Kidney tubule cell (primary cell): ENCODE data around the gene CDR2L.
A peak's percentile ranks its signal among the peaks of the same experiment; 100 is the strongest.
"Not testable (repeated sequence)": the region's sequence is repeated elsewhere in the genome, so short reads cannot be mapped to it uniquely, and the experiment has no call there.

ENCODE experiments used
- DNase-seq: peaks from one replicate; pipeline ENCODE4 v3.0.0-alpha.2; 2018; ENCODE audit warnings: low spot score

The CDR2L gene

GRCh38 chr17:75044716-75045115, 57.3 kb downstream of the CDR2L start:
- DNase-seq: no peak

DNA sequence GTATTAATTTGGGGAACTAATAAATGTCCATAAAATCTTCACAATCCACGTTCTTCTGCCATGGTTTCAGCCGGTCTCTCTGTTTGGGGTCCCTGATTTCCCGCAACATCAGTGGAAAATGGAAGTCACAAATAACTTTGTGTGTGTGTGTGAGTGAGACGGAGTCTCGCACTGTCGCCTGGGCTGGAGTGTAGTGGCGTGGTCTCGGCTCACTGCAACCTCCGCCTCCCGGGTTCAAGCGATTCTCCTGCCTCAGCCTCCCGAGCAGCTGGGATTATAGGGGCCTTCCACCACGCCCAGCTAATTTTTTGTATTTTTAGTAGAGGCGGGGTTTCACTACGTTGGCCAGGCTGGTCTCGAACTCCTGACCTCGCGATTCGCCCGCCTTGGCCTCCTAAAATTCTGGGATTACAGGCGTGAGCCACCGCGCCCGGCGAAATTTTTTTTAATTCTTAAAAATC, 58.5 kb downstream of the CDR2L start:
- not testable (repeated sequence) for DNase-seq

DNA sequence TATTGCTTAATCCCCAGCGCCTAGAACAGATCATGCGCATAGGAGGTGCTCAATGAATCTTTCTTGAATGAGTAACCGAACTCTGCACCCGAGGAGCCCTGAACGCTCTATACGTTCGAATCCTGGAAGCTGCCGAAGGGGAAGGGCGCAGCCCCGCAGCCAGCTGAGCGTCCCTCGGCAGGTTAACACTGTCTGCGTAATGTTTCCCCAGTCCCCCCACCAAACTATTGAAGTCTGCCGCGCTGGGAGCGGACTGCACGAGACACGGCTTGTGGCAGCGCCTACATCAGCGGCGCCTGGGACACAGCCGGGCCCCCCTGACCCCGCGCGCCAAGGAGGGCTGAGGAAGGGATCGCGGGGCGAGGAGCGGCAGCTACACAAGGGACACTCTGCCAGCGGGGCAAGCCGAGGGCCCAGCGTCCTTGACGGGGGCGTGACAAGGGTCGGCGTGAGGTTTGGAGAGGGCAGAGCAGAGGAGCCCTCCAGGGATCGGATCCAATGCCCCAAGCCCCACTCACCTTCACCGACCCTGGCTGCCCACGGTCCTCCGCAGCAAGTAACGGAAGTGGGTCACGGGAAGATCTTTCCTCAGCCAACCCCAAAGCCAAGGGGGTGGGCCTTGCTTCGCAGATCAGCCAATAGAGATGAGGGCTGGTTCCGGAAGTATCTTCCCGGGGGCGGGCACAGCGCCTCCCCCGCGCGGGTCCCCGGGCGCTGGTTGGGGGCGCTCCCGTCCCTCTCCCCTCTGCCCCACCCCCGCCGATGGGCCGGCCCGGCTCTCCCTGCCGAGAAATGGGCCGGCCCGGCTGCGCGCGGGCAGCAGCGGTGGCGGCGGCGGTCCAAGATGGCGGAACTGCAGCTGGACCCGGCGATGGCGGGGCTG, 59.2 kb downstream of the CDR2L start, which contains the start of the genes ATP5PD and KCTD2:
Gene ATP5PD (minus strand): TSS at position 563 of the 883 bp plus-strand sequence. CDS start 4,319 bp downstream, outside the sequence.
Gene KCTD2 (plus strand): TSS at position 819 of the 883 bp plus-strand sequence. CDS start 26 bp downstream, at position 845.
- peak; percentile 97 for DNase-seq

DNA sequence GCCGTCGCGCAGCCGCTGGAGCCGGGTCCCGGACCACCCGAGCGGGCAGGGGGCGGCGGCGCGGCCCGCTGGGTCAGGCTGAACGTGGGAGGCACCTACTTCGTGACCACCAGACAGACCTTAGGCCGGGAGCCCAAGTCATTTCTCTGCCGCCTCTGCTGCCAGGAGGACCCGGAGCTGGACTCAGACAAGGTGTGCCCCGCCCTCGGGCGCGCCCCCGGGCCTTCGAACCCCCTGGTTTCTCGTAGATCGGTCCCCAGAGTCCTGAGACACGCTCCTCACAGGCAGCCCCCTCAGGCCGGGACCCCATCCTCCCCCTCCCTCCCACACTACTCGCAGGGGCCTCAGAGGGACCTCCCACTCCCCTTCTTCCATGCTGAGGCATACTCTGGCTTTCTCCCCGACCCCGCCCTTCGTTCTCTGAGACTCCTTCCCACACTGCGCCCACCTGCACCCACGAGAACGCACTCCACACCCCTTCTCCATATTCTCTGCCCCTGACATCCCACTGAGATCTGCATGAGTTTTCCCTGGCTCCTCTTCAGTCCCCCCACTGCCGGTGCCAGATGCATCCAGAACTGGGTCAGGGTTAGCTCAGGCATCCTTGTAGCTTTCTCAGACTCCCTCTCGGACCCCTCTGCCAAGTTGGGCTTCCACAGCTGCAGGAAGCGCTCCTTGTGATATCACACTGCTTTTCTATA, 60.1 kb downstream of the CDR2L start:
- no peak for DNase-seq

GRCh38 chr17:75048249-75048878, 60.9 kb downstream of the CDR2L start:
- DNase-seq: no peak

DNA sequence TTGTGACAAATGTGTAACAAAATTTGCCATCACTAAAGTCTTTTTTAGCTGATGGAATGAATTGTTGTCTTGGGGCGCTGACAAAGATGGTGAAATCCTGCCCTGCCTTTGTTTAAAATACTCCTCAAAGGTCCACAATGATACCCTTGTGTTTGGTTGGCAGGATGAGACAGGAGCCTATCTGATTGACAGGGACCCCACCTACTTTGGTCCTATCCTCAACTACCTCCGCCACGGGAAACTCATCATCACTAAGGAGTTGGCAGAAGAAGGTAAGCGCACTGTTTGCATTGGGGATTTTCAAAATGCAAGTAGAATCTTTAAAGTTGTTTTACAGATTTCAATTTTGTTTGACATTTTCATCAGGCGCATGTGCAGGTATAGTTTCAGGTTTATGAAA, 61.6 kb downstream of the CDR2L start:
- DNase-seq: no peak

DNA sequence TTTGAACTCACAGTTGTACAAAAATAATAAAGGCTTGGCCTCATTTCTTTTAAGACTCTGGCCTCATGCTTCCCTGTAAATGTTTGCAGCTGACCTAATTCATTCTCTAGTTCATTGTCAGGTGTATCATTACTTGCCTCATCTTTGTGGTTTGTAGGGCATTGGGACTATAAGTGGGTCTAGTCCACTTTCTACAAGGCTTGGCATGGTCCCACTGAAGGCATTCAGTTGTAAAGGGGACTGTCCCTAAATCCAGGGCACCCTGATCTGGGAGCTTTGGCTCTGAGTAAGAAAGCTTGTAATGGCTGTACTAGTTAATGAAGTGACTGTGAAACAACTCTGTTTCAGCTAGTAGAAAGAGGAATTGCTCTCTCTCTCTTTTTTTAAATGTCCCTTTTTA, 62.3 kb downstream of the CDR2L start:
- DNase-seq: peak; percentile 75

- DNase-seq: no peak
Measured at GRCh38 chr17:75051941-75052340, 64.5 kb downstream of the CDR2L start.
